HG03354 (cell line): ENCODE results near the gene PNPLA3.
A peak's percentile ranks its signal among the peaks of the same experiment; 100 is the strongest.

Experiments
- ATAC-seq: cut with Tn5 transposase; IDR thresholded peaks from one replicate; pipeline ENCODE4 v1.9.1; 2021; ENCODE audit warnings: mild to moderate bottlenecking; ENCODE audit not compliant: unreplicated experiment, poor library complexity, severe bottlenecking

Gene PNPLA3

DNA sequence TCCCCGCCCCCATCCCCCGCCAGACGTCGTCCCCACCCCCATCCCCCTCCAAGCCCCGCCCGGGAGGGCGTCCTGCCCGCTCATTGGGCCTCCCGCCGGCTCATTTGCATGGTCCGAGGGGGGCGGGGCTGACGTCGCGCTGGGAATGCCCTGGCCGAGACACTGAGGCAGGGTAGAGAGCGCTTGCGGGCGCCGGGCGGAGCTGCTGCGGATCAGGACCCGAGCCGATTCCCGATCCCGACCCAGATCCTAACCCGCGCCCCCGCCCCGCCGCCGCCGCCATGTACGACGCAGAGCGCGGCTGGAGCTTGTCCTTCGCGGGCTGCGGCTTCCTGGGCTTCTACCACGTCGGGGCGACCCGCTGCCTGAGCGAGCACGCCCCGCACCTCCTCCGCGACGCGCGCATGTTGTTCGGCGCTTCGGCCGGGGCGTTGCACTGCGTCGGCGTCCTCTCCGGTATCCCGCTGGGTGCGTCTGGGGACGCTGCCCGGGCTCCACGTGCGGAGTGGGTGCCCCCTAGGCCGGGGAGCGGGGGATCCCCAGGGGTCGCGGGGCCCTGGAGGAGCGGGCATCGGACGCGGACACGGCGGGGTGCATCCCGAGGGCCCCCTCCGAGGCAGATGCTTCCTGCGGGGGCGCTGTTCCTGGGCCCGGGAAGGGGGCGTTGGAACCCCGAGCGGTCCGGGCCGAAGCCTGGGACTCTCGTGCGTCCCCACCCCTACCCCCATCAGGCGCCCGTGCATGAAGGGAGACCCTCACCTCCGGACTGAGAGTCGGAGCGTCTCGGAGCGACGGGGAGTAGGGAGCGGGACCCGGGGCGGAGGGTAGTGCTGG, at the start of gene PNPLA3:
Gene PNPLA3, plus strand, starts transcription at position 175 of the 834 bp plus-strand sequence. Its CDS starts 107 bp downstream, at position 282.
- ATAC-seq, result no peak

- ATAC-seq, result no peak
These were observed 46.6 kb upstream of the PNPLA3 start for GRCh38 chr22:43876866-43877509.

- ATAC-seq, result no peak
These were observed 45.4 kb upstream of the PNPLA3 start for GRCh38 chr22:43878079-43878795.

DNA sequence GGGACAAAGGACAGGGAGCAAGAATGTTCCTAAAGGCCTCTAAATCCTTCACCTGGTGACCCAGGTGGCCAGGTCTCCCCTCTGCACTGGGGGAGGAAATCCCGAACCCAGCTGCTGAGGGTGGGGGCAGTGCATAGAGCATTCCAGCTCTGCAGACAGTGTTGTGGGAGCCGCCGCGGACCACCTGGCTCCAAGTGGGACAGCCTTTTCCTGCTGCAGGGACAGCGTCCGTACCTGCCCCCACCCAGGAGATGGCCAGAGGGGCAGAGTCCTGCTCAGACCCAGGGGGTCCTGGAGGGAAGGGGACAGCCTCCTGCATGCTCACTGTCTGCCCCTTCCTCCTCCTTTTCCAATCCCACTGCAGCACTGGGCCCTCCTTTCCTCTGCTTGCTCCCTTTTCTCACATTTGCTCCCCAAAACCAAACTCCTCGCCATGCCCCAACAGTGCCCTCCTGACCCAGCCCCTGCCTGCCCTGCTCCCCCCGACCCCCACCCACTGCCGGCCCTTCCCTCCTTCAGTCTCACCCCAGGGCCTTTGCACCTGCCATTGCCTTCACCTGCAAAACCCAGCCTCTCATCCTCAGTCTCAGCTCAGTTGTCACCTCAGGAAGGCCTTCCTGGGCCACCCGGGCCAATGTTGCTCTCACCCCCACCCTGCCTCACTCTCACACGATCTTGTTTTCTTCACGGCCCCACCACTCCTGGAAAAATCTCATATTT, 44.6 kb upstream of the PNPLA3 start:
- ATAC-seq, result no peak

- ATAC-seq, result no peak
These were observed 43.6 kb upstream of the PNPLA3 start for GRCh38 chr22:43879901-43880540.

GRCh38 chr22:43880541-43880991, 43.0 kb upstream of the PNPLA3 start:
- ATAC-seq, result no peak

DNA sequence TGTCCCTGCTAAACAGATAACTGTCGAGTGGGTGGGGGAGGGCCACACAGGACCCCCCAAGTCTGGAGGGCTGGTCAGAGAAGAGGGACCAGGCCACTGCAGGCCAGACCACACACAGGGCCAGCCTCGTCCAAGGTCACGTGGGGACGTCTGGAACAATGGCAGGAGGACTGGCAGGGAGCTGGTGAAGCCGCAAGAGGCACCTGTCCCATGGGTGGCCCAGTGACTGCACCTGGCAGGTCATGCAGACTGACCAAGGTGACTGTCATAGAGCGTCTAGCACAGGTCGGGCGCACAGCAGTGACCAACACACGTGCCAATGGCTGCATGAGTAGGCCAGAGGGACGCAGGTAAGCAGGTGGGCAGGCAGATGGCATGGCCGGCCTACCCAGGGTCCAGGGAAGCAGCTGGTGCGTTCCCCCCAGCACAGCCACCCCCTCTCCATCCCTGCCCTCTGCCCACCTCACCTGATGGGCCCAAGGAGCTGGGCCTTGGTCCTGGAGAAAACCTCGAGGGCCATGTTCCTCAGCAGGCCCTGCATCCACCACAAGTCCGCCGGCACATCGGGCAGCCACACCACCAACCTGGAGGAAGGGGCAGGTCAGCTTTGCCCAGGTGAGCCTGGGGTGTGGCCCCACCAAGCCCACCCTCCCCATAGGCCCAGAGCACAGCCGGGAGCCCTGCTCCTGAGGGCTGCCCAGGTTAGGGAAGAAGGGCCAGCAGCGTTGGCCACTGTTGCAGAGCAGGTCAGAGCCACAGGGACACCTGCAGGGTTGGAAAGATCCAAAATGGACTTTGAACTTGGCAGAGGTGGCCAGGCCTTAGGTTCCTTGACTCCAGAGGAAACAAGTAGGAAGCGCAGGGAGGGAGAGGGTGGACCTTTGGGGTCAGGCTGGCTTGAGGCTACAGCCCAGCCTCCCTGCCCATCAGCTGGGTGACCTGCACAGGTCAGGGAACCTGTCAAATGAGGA, 42.2 kb upstream of the PNPLA3 start:
- no peak for ATAC-seq

DNA sequence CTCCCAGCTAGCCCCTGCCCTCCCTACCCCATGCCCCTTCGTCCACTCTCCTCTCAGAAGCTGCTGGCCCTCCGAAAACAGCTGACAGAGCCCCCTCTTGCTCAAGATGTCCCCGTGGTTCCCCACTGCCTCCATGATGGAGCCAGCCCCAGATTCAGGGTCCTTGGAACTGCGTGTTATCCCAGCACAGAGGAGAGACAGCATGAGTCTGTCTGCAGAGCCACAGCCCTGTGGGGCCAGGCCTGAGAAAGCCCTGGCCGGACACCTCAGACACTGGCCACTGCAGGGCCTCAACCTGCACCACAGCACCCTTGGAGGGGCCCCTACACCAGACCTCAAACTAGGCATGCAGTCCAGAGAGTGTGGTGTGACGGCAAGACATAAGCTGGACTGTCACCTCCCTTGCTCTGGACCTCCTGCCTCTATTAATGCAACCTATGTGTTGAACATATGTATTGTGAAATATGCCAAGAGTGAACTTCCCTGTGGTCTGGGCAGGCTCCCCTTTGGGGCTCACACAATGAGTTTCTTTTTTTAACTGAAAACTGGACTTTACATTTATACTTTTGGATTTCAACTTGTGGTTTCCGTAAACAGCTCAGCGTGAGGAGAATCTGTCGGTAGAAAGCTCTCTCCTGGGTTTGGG, 41.4 kb upstream of the PNPLA3 start:
- ATAC-seq, result no peak

DNA sequence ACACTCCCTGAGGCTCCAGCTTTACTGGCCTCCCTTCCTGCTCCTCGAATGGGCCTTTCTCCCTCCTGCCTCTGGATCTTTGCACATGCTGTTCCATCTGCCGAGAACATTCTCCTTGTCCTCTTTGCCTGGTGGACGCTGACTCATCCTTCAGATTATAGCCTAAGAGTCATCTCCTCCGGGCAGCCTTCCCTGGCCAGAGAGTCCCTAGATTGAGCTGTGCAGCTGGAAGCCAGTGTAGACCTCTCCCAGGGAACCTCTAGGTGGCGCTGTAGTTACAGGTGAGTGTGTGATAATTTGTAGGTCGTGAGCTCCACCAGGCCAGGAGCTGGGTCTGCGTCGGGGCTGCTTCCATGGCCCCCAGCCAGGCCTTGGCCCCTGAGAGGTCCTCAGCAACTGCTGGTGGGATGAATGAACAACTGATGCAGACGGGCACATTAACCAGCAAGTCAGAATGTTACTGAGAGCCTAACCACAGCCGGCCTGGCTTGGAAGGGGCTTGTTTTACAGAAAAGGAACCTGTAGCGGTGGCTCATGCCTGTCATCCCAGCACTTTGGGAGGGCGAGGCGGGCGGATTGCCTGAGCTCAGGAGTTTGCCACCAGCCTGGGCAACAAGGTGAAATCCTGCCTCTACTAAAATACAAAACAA, 40.5 kb upstream of the PNPLA3 start:
- ATAC-seq, result peak; percentile 39

DNA sequence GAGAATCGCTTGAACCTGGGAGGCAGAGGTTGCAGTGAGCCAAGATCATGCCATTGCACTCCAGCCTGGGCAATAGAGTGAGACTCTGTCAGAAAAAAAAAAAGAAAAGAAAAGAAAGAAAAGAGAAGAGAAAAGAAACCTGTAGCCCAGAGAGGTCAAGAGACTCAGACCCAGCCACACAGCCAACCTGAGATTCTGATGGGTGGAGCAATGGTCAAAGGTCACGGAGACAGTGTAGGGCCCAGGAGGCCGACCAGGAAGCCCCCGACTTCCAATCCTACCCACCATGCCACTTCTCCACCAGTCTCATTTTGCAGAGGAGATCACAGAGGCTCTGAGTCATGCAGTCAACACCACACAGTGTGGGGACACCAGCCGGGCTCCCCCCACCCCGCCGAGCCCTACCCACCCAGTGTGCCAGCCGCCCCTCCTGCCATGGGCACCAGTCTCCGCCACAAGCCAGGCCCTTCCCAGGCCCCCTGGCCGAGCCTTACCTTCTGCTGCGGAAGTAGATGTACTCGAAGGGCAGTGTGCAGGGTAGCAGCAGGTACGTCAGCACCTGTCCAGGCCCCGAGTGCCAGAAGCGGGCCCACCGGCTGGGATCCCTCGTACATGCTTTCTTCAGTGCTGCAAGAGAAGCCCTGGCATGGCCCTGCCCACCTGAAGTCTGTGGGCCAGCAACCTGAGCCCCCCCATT, 39.7 kb upstream of the PNPLA3 start:
- no peak for ATAC-seq

DNA sequence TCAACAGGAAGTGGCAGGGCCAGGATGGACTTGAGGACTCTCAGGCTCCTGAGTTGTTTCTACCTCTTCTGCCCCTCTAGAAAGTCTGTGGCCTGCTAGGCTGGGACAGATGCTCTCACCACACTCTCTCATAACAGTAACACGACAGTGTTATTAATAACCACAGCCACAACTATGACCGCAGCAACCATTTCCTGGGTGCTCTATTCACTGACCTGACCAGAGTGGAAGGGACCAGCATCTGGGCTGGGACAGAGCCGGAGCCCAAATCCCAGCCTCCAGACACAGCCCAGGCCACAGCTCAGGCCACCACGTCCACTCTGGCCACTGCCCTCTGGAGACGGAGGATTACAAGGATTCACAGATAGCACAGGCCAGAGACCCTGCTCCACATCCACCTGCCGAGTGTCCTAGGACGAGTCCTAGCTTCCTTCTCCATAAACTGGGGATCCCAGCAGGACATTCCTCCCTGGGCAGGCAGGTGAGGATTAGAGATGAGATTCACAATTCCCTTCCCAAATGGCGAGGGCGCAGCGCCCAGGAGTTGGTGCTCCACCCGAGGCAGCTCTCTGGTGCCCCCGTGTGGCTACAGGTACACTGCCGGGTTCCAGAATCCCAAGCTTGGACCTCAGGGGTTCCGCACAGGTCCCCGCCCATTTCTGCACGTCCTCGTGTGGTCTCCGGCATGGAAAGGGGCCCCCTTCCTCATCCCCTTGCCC, 38.8 kb upstream of the PNPLA3 start:
- peak; percentile 89 for ATAC-seq

DNA sequence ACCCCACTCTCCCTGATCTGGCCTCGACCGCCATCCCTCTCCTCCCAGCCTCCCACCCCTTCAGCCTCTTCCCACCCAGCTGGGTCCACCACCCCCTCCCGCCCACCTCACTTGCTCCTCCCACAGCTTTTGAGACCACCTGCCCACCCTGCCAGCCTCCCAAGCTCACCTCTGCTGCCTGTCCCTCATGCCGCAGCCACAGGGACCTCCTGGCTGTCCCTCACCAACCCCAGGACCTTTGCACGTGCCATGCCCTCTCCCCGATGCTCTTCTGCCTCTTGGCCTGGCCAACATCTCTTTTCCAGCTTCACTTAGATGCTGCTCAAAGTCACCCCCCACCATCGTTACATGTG, 38.3 kb upstream of the PNPLA3 start:
- ATAC-seq, result no peak

DNA sequence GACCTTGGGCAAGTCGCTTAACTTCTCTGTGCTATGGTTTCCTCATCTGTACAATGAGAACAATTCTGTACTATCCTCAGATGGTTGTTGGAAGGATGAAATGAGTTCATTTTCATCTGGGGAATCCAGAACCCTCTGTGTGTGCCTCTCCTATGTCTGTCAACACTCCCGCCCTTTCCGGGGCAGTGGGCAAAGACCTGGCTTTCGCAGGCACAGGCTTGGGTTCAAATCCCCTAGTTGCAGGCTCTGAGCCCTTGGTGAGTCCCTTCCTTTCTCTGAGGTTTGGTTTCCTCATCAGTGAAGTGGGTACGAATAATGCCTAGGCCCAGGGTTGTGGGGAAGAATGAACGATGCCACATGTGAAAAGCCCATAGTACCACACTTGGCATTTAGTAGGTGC, 37.8 kb upstream of the PNPLA3 start:
- ATAC-seq, result no peak

GRCh38 chr22:43886231-43886630, 37.4 kb upstream of the PNPLA3 start:
- no peak for ATAC-seq

GRCh38 chr22:43887391-43887790, 36.2 kb upstream of the PNPLA3 start:
- no peak for ATAC-seq

GRCh38 chr22:43888740-43889139, 34.9 kb upstream of the PNPLA3 start:
- ATAC-seq, result no peak
